GM19035 (cell line): ENCODE results near the gene SLC22A1.
"Not testable (repeated sequence)": the region's sequence is repeated elsewhere in the genome, so short reads cannot be mapped to it uniquely, and the experiment has no call there.

Source experiments
- ATAC-seq: cut with Tn5 transposase; IDR thresholded peaks from one replicate; pipeline ENCODE4 v1.9.1; 2021; ENCODE audit not compliant: unreplicated experiment

The SLC22A1 gene

GRCh38 chr6:160121981-160122380 lies 366 bp downstream of the SLC22A1 start:
- no peak for ATAC-seq

- ATAC-seq: no peak
Observed at GRCh38 chr6:160122744-160123143, 1.1 kb downstream of the SLC22A1 start.

GRCh38 chr6:160124007-160124406 lies 2.4 kb downstream of the SLC22A1 start:
- no peak for ATAC-seq

GRCh38 chr6:160124605-160125004 lies 3.0 kb downstream of the SLC22A1 start:
- no peak for ATAC-seq

- not testable (repeated sequence) for ATAC-seq
Observed at GRCh38 chr6:160125105-160125504, 3.5 kb downstream of the SLC22A1 start.

- ATAC-seq: no peak
Observed at GRCh38 chr6:160127270-160128124, 5.9 kb downstream of the SLC22A1 start.

GRCh38 chr6:160128125-160128683 lies 6.6 kb downstream of the SLC22A1 start:
- no peak for ATAC-seq

- no peak for ATAC-seq
Observed at GRCh38 chr6:160128879-160129516, 7.4 kb downstream of the SLC22A1 start.

- no peak for ATAC-seq
Observed at GRCh38 chr6:160129881-160130615, 8.4 kb downstream of the SLC22A1 start.

- ATAC-seq: no peak
Observed at GRCh38 chr6:160130729-160131484, 9.3 kb downstream of the SLC22A1 start.

GRCh38 chr6:160131636-160132296 lies 10.2 kb downstream of the SLC22A1 start:
- ATAC-seq: no peak

GRCh38 chr6:160132297-160132637 lies 10.7 kb downstream of the SLC22A1 start:
- no peak for ATAC-seq

- ATAC-seq: no peak
Observed at GRCh38 chr6:160132776-160133338, 11.2 kb downstream of the SLC22A1 start.

- no peak for ATAC-seq
Observed at GRCh38 chr6:160133441-160134336, 12.1 kb downstream of the SLC22A1 start.

- ATAC-seq: not testable (repeated sequence)
Observed at GRCh38 chr6:160134337-160134751, 12.7 kb downstream of the SLC22A1 start.

GRCh38 chr6:160134779-160135547 lies 13.3 kb downstream of the SLC22A1 start:
- ATAC-seq: no peak

GRCh38 chr6:160135907-160136655 lies 14.5 kb downstream of the SLC22A1 start:
- no peak for ATAC-seq
